K562 (cell line): ENCODE results near the gene UTP20. TPM values are rescaled to one million over a fixed set of nuclear protein-coding genes. Genes with fewer than 3 reads are reported as not detected.

Source experiments
- ATAC-seq: fragments of 200-7000 bp; cut with Tn5 transposase; 3 replicates; pipeline ENCODE4 v1.9.1; 2020; ENCODE audit warnings: moderate library complexity
- BruUV-seq: library from RNA; stranded (reverse); fragments of 400-500 nt; replicated peaks from 2 replicates; lab custom pipeline; 2021; lab: Mats Ljungman, UMichigan
- CTCF ChIA-PET: fragments of 300-600 bp; formaldehyde crosslinking; extraction: SDS; loops from one replicate; lab custom pipeline; 2021; ENCODE audit warnings: low intra/inter-chr PET ratio; lab: Yijun Ruan, JAX
- POLR2A ChIA-PET: fragments of 300-600, 350-650 bp; sonication (Branson Sonifier 250); formaldehyde crosslinking; extraction: SDS; loops from one replicate; lab custom pipeline; 2021; ENCODE audit warnings: antibody characterized with exemption, inconsistent platforms; lab: Yijun Ruan, JAX
- DNase-seq, 4 experiments: peaks; one replicate each; pipeline versions ENCODE4 v3.0.0 to v3.0.0-alpha.2; 2011 to 2018; ENCODE audit warnings: low spot score in 3 of 4, mixed read lengths in 3 of 4; ENCODE audit errors: extremely low read depth in 1 of 4
- FAIRE-seq: peaks from 2 replicates; lab custom pipeline; 2011; peaks lifted over from hg19 to GRCh38; lab: Jason Lieb, UNC
- H2AFZ ChIP-seq: 2 replicates; pipeline ENCODE4 v1.6.0; 2011; ENCODE audit warnings: low read depth, low read length, control low read depth, inconsistent platforms
- H3K27ac ChIP-seq: fragments of 200-600 bp; 3 replicates; pipeline ENCODE4 v1.8.0; 2011; ENCODE audit warnings: low read depth, mild to moderate bottlenecking, control low read depth, inconsistent platforms, low read length, moderate library complexity, mixed read lengths; ENCODE audit errors: extremely low read depth
- H3K27me3 ChIP-seq, 2 experiments: fragments of 300-600 bp in 1 of 2; 2 replicates in 1 of 2; 3 replicates in 1 of 2; pipeline versions ENCODE4 v1.6.0 to v1.8.0; 2011; ENCODE audit warnings: inconsistent platforms in 2 of 2, low read length in 2 of 2, mild to moderate bottlenecking in 1 of 2, mixed read lengths in 1 of 2, moderate library complexity in 1 of 2; ENCODE audit not compliant: control insufficient read depth in 2 of 2, insufficient read depth in 2 of 2
- H3K36me3 ChIP-seq: fragments of 300-600 bp; 3 replicates; pipeline ENCODE4 v1.8.0; 2011; ENCODE audit warnings: mild to moderate bottlenecking, low read length, inconsistent platforms; ENCODE audit not compliant: control insufficient read depth, insufficient read depth
- H3K4me1 ChIP-seq, 2 experiments: fragments of 200-600 bp in 1 of 2; replicated peaks in 1 of 2; 2 replicates in 1 of 2; 3 replicates in 1 of 2; pipeline versions ENCODE4 v1.5.1 to v1.8.0; 2011; ENCODE audit warnings: inconsistent platforms in 2 of 2, low read length in 2 of 2, mild to moderate bottlenecking in 1 of 2, mixed read lengths in 1 of 2, moderate library complexity in 1 of 2; ENCODE audit not compliant: control insufficient read depth in 2 of 2, insufficient read depth in 2 of 2
- H3K4me2 ChIP-seq: 2 replicates; pipeline ENCODE4 v1.6.1; 2011; ENCODE audit warnings: low read length, control low read depth, inconsistent platforms, mixed read lengths; ENCODE audit not compliant: insufficient read depth
- H3K4me3 ChIP-seq: fragments of 200-600 bp; sonication (generic), shearing (Covaris generic); 2 replicates; pipeline ENCODE4 v1.5.1; 2016; ENCODE audit warnings: control low read depth, inconsistent platforms
- H3K79me2 ChIP-seq: fragments of 200-600 bp; 3 replicates; pipeline ENCODE4 v1.8.0; 2011; ENCODE audit warnings: low read length, inconsistent platforms; ENCODE audit not compliant: control insufficient read depth, insufficient read depth
- H3K9ac ChIP-seq, 2 experiments: 2 replicates each; pipeline versions ENCODE4 v1.6.0 to v1.6.1; 2011; ENCODE audit warnings: low read depth in 2 of 2, low read length in 2 of 2, control low read depth in 1 of 2, inconsistent platforms in 1 of 2, mild to moderate bottlenecking in 1 of 2, mixed read lengths in 1 of 2; ENCODE audit not compliant: insufficient read depth in 1 of 2
- H3K9me1 ChIP-seq: one replicate; pipeline ENCODE4 v1.6.0; 2011; ENCODE audit warnings: inconsistent platforms, mild to moderate bottlenecking, low read length, moderate library complexity; ENCODE audit not compliant: control insufficient read depth, insufficient read depth
- H3K9me3 ChIP-seq: replicated peaks from 2 replicates; pipeline ENCODE4 v1.5.1; 2011; ENCODE audit warnings: low read depth, low read length, inconsistent platforms; ENCODE audit not compliant: control insufficient read depth, insufficient read depth
- H4K20me1 ChIP-seq: replicated peaks from 2 replicates; pipeline ENCODE4 v1.6.1; 2011; ENCODE audit warnings: low read length, inconsistent platforms, mixed read lengths; ENCODE audit not compliant: control insufficient read depth, insufficient read depth
- MEIS2 ChIP-seq: fragments of 450-650 bp; IDR thresholded peaks from 2 replicates; pipeline ENCODE4 v1.6.1; 2014; ENCODE audit warnings: mild to moderate bottlenecking; ENCODE audit not compliant: partially characterized antibody
- NR1H2 ChIP-seq: sonication (generic); formaldehyde crosslinking; IDR thresholded peaks from 2 replicates; pipeline ENCODE4 v1.4.0; 2020; ENCODE audit warnings: mild to moderate bottlenecking, missing genetic modification reagents
- SAP30 ChIP-seq: fragments of 200-600 bp; sonication (generic); IDR thresholded peaks from 2 replicates; pipeline ENCODE4 v1.6.1; 2012; ENCODE audit warnings: borderline replicate concordance, low read depth, mild to moderate bottlenecking, moderate library complexity, low read length, control low read depth, inconsistent platforms; ENCODE audit not compliant: insufficient read depth, poor library complexity, severe bottlenecking
- TEAD1 ChIP-seq, 2 experiments: fragments of 450-650 bp in 1 of 2; sonication (generic) in 1 of 2; formaldehyde crosslinking; IDR thresholded peaks; 2 replicates each; pipeline versions ENCODE4 v1.4.0 to v1.8.0; 2020 to 2022; ENCODE audit warnings: mild to moderate bottlenecking in 2 of 2, missing genetic modification reagents in 1 of 2
- ZNF766 ChIP-seq: fragments of 200-800 bp; sonication (Bioruptor generic); conservative IDR thresholded peaks from 2 replicates; pipeline ENCODE4 v1.6.1; 2016; ENCODE audit warnings: missing genetic modification characterization, missing compliant biosample characterization
- WGBS: fragments of 100-300 bp; shearing (Covaris generic); methylation state at CpG from one replicate; pipeline ENCODE4 v1.1.6; 2016; ENCODE audit warnings: low coverage, mixed read lengths; ENCODE audit not compliant: insufficient coverage; ENCODE audit errors: missing lambda C conversion rate; 5-methylcytosine and 5-hydroxymethylcytosine counted together
- in situ Hi-C: fragments of 300-500 bp; cut with MboI; formaldehyde crosslinking; loops from 4 replicates; pipeline ENCODE4 v1.15.0; 2018; ENCODE audit warnings: inconsistent platforms, mixed read lengths
- intact Hi-C: fragments of 100-400 bp; cut with micrococcal nuclease; formaldehyde crosslinking; loops from 2 replicates; pipeline ENCODE4 v1.14.2; 2022
- polyA plus RNA-seq, 8 experiments: library from polyadenylated mRNA; depleted of rRNA in 4 of 8; stranded (reverse) in 5 of 8; unstranded in 3 of 8; fragments of >200 nt; fragmentation: Nextera tagmentation in 2 of 8; fragmentation: Illumina TruSeq in 1 of 8; extraction: Ambion mirVana in 2 of 8; extraction: Trizol in 1 of 8; gene quantifications; 2 replicates each; pipeline versions ENCODE4 v1.2.1 to v1.2.3, GENCODE V29; 2011 to 2014; ENCODE audit warnings: inconsistent platforms in 1 of 8, missing spikeins in 1 of 8
- total RNA-seq, 7 experiments: library from RNA; depleted of rRNA in 6 of 7; stranded (reverse); fragments of >200 nt in 6 of 7; fragmentation: Illumina TruSeq in 2 of 7; extraction: Trizol in 2 of 7; gene quantifications; 2 replicates each; pipeline versions ENCODE4 v1.2.1 to v1.2.3, GENCODE V29; 2011 to 2021; ENCODE audit warnings: low replicate concordance in 1 of 7

The UTP20 gene
- total and polyA plus RNA-seq, 9 of the 15 experiments (the other 6 are each of a cell fraction or from before 2014, with no cell fraction given), result 4.3 to 41.3 (median 20.7) TPM

GRCh38 chr12:101407049-101407435 lies 127.1 kb downstream of the UTP20 start:
- peak overlapping the region; percentile 96 to 99 for H3K9ac ChIP-seq
- H3K4me3 ChIP-seq, result peak overlapping the region; percentile 75
- POLR2A ChIA-PET, result interaction anchor here (0.9 to 1.5 kb wide), 5 partner anchors 11 to 423 kb away, joined by 3 to 4 read pairs (median 3); no protein-coding TSS in a partner anchor
- WGBS, result 1% methylated on average over 18 of the region's 18 CpGs
- BruUV-seq, result no TSS peak
- ATAC-seq, result peak; percentile 22
- no peak for DNase-seq
- peaks cover 61% of the 10 kb centered on the region for H3K79me2 ChIP-seq
- no peaks in the 10 kb centered on the region for H3K27me3 ChIP-seq
- no peaks in the 10 kb centered on the region for H3K9me3 ChIP-seq
- peak overlapping the region; percentile 90 for H3K4me2 ChIP-seq
- CTCF ChIA-PET, result no interaction called here
- peaks cover 9 to 14% of the 10 kb centered on the region in 2 experiments; a peak in 3 of 5 replicates for H3K4me1 ChIP-seq
- peaks cover 13% of the 10 kb centered on the region for H3K36me3 ChIP-seq
- intact Hi-C loops, result no loop called here
- peak overlapping the region; percentile 98 for H3K27ac ChIP-seq
- no peaks in the 10 kb centered on the region for H4K20me1 ChIP-seq
- no peaks in the 10 kb centered on the region for H3K9me1 ChIP-seq
- peak; percentile 67 for FAIRE-seq
- TF ChIP-seq SAP30, result peak; percentile 41
- 0 out of 2 replicates have a peak, but pooled peaks have one; percentile 29 for TF ChIP-seq NR1H2 (CRISPR knock-in tag)
- TF ChIP-seq TEAD1 (CRISPR knock-in tag; IDR thresholded peaks at IDR 0.05), result no peak
- peak; percentile 8 for TF ChIP-seq MEIS2
- peak; percentile 99 for TF ChIP-seq ZNF766 (CRISPR knock-in tag)
- H2AFZ ChIP-seq, result peak overlapping the region; percentile 96
- in situ Hi-C loops, result loop anchor here (25.0 kb wide), 1 partner anchor 1405 kb away; no protein-coding TSS in a partner anchor
